PC-3 (cell line): ENCODE data around the gene HEATR9. TPM values are rescaled to one million over a fixed set of nuclear protein-coding genes. Genes with fewer than 3 reads are reported as not detected.

ENCODE experiments used
- ATAC-seq: fragments of 200-7000 bp; cut with Tn5 transposase; 2 replicates; pipeline ENCODE4 v1.9.1; 2020; ENCODE audit warnings: mild to moderate bottlenecking, moderate library complexity
- BruUV-seq: library from RNA; stranded (reverse); fragments of 400-500 nt; replicated peaks from 2 replicates; lab custom pipeline; 2021; lab: Mats Ljungman, UMichigan
- CTCF ChIA-PET: fragments of 300-600 bp; sonication (Branson Sonifier 250); formaldehyde crosslinking; loops from one replicate; lab custom pipeline; 2022; ENCODE audit warnings: antibody characterized with exemption; lab: Charles Lee
- POLR2A ChIA-PET: fragments of 300-600 bp; sonication (Branson Sonifier 250); formaldehyde crosslinking; loops from one replicate; lab custom pipeline; 2022; ENCODE audit warnings: antibody characterized with exemption; ENCODE audit not compliant: unreplicated experiment; lab: Charles Lee
- DNase-seq: peaks from one replicate; pipeline ENCODE4 v3.0.0-alpha.2; 2015
- H2AFZ ChIP-seq: fragments of 300-600 bp; sonication (generic); 2 replicates; pipeline ENCODE4 v1.6.0; 2016; ENCODE audit warnings: antibody characterized with exemption, low read length
- H3F3A ChIP-seq: fragments of 300-600 bp; sonication (generic); one replicate; pipeline ENCODE4 v1.6.0; 2017; ENCODE audit warnings: antibody characterized with exemption, low read length, control low read depth, mild to moderate bottlenecking; ENCODE audit not compliant: unreplicated experiment
- H3K27ac ChIP-seq: fragments of 300-600 bp; sonication (generic); 2 replicates; pipeline ENCODE4 v1.5.1; 2016; ENCODE audit warnings: mild to moderate bottlenecking, low read length
- H3K27me3 ChIP-seq: fragments of 300-600 bp; sonication (generic); 2 replicates; pipeline ENCODE4 v1.6.1; 2016; ENCODE audit warnings: low read length, mixed read lengths
- H3K36me3 ChIP-seq: fragments of 300-600 bp; sonication (generic); 2 replicates; pipeline ENCODE4 v1.6.1; 2016; ENCODE audit warnings: low read depth, mixed run types, low read length, mixed read lengths
- H3K4me1 ChIP-seq: fragments of 300-600 bp; sonication (generic); 2 replicates; pipeline ENCODE4 v1.5.1; 2016; ENCODE audit warnings: low read length; ENCODE audit not compliant: insufficient read depth
- H3K4me2 ChIP-seq: fragments of 300-600 bp; sonication (generic); 2 replicates; pipeline ENCODE4 v1.6.0; 2016; ENCODE audit warnings: low read length
- H3K4me3 ChIP-seq: fragments of 300-600 bp; sonication (generic); 2 replicates; pipeline ENCODE4 v1.5.1; 2016; ENCODE audit warnings: mild to moderate bottlenecking, low read length, mixed read lengths
- H3K79me2 ChIP-seq: fragments of 300-600 bp; sonication (generic); 2 replicates; pipeline ENCODE4 v1.6.1; 2017; ENCODE audit warnings: low read length, mixed read lengths
- H3K9ac ChIP-seq: fragments of 300-600 bp; sonication (generic); 2 replicates; pipeline ENCODE4 v1.6.0; 2016; ENCODE audit warnings: mild to moderate bottlenecking, low read length
- H3K9me2 ChIP-seq: fragments of 300-600 bp; sonication (generic); replicated peaks from 2 replicates; pipeline ENCODE4 v1.6.1; 2016; ENCODE audit warnings: mixed run types, low read length, mixed read lengths
- H3K9me3 ChIP-seq: fragments of 300-600 bp; sonication (generic); 2 replicates; pipeline ENCODE4 v1.6.1; 2016; ENCODE audit warnings: low read length, mixed read lengths
- H4K20me1 ChIP-seq: fragments of 300-600 bp; sonication (generic); 2 replicates; pipeline ENCODE4 v1.6.1; 2016; ENCODE audit warnings: low read length, mixed read lengths
- CTCF ChIP-seq: fragments of 300-600 bp; sonication (generic); conservative IDR thresholded peaks from 2 replicates; pipeline ENCODE4 v1.5.1; 2017; ENCODE audit warnings: antibody characterized with exemption, low read depth, mild to moderate bottlenecking, low read length
- EZH2 ChIP-seq: fragments of 300-600 bp; sonication (generic); IDR thresholded peaks from one replicate; pipeline ENCODE4 v1.6.1; 2017; ENCODE audit warnings: antibody characterized with exemption, mild to moderate bottlenecking, low read length; ENCODE audit not compliant: unreplicated experiment
- EZH2phosphoT487 ChIP-seq: fragments of 300-600 bp; sonication (generic); IDR thresholded peaks from 2 replicates; pipeline ENCODE4 v1.6.1; 2018; ENCODE audit warnings: mild to moderate bottlenecking, antibody characterized with exemption, low read length, borderline replicate concordance
- intact Hi-C: fragments of 100-400 bp; cut with micrococcal nuclease; formaldehyde crosslinking; loops from 2 replicates; pipeline ENCODE4 v1.9.0; 2023
- total RNA-seq: library from RNA; depleted of rRNA; stranded (reverse); fragments of >200 nt; gene quantifications from 2 replicates; pipeline ENCODE4 v1.2.3, GENCODE V29; 2014

HEATR9 gene
- total RNA-seq, 1 experiment from 2014 or later = not detected

- ATAC-seq (no peak), DNase-seq (no peak)
- Histone ChIP-seq H3K79me2 (no peaks in the 10 kb centered on the region), H2AFZ (no peak overlapping the region), H3K4me3 (no peak overlapping the region), H3K9me2 (no peaks in the 10 kb centered on the region), H3K4me2 (no peak overlapping the region), H3K27me3 (no peaks in the 10 kb centered on the region), H3K9ac (no peak overlapping the region), H3K4me1 (no peaks in the 10 kb centered on the region), H3K27ac (no peak overlapping the region), H3F3A (no peaks in the 10 kb centered on the region), H4K20me1 (no peaks in the 10 kb centered on the region), H3K9me3 (no peaks in the 10 kb centered on the region), H3K36me3 (no peaks in the 10 kb centered on the region)
- TF ChIP-seq EZH2phosphoT487 (no peak), CTCF (no peak), EZH2 (no peak)
- ChIA-PET CTCF (no interaction called here), POLR2A (no interaction called here)
- BruUV-seq = no TSS peak
- intact Hi-C loops = no loop called here
Measured at GRCh38 chr17:35895636-35896587, 27.2 kb upstream of the HEATR9 start.

- no peak overlapping the region for H3K9ac ChIP-seq
- no peaks in the 10 kb centered on the region for H4K20me1 ChIP-seq
- H3K4me2 ChIP-seq = no peak overlapping the region
- H3K4me1 ChIP-seq = no peaks in the 10 kb centered on the region
- TF ChIP-seq CTCF (no peak), EZH2phosphoT487 (no peak), EZH2 (no peak)
- no peaks in the 10 kb centered on the region for H3K36me3 ChIP-seq
- H3K9me3 ChIP-seq = no peaks in the 10 kb centered on the region
- no peaks in the 10 kb centered on the region for H3K9me2 ChIP-seq
- ATAC-seq (no peak), DNase-seq (no peak)
- H3K79me2 ChIP-seq = no peaks in the 10 kb centered on the region
- H3F3A ChIP-seq = no peaks in the 10 kb centered on the region
- intact Hi-C loops = no loop called here
- ChIA-PET CTCF (no interaction called here), POLR2A (no interaction called here)
- no peak overlapping the region for H3K4me3 ChIP-seq
- H2AFZ ChIP-seq = no peak overlapping the region
- H3K27me3 ChIP-seq = no peaks in the 10 kb centered on the region
- BruUV-seq = no TSS peak
- no peak overlapping the region for H3K27ac ChIP-seq
Measured at GRCh38 chr17:35894206-35894605, 25.5 kb upstream of the HEATR9 start.

- Histone ChIP-seq H3K79me2 (no peaks in the 10 kb centered on the region), H3K9me3 (no peaks in the 10 kb centered on the region), H3K36me3 (no peaks in the 10 kb centered on the region), H3K4me3 (no peak overlapping the region), H3F3A (no peaks in the 10 kb centered on the region), H3K27ac (no peak overlapping the region), H3K4me1 (no peaks in the 10 kb centered on the region), H3K27me3 (no peaks in the 10 kb centered on the region), H3K9ac (no peak overlapping the region), H3K9me2 (no peaks in the 10 kb centered on the region), H3K4me2 (no peak overlapping the region), H2AFZ (no peak overlapping the region), H4K20me1 (no peaks in the 10 kb centered on the region)
- no peak for DNase-seq
- no TSS peak for BruUV-seq
- no peak for ATAC-seq
- ChIA-PET POLR2A (no interaction called here), CTCF (no interaction called here)
- intact Hi-C loops = no loop called here
- TF ChIP-seq EZH2 (no peak), EZH2phosphoT487 (no peak), CTCF (no peak)
Measured at GRCh38 chr17:35893751-35894150, 25.1 kb upstream of the HEATR9 start.
